A673 (cell line): ENCODE measurements around the gene TMED10.

Experiments
- CTCF ChIP-seq: fragments of 300-800, 200-600 bp; sonication (generic); conservative IDR thresholded peaks from 2 replicates; pipeline ENCODE4 v1.5.1; 2017; ENCODE audit warnings: low read depth, mild to moderate bottlenecking, antibody characterized with exemption, low read length, moderate library complexity, mixed read lengths
- EZH2 ChIP-seq: fragments of 200-600 bp; sonication (generic); IDR thresholded peaks from 2 replicates; pipeline ENCODE4 v1.6.1; 2017; ENCODE audit warnings: borderline replicate concordance, low read depth, mild to moderate bottlenecking, mixed read lengths, antibody characterized with exemption, low read length; ENCODE audit not compliant: poor library complexity, severe bottlenecking

GRCh38 chr14:75121552-75121951 is 54.9 kb downstream of the TMED10 start:
- no peak for TF ChIP-seq CTCF
- TF ChIP-seq EZH2: no peak
